Stimulated activated CD8-positive, alpha-beta memory T cell treated with anti-CD3 and anti-CD28 coated beads, Interleukin-12 subunit alpha, Interleukin-12 subunit beta, amount 100 ng/mL, for 4 hours (primary cell): Measurements from ENCODE around the gene WDR26.
"Not testable (repeated sequence)": the region's sequence is repeated elsewhere in the genome, so short reads cannot be mapped to it uniquely, and the experiment has no call there.

Experiments
- DNase-seq: peaks from one replicate; pipeline ENCODE4 v3.0.0-alpha.2; 2020; ENCODE audit warnings: low read depth

WDR26 gene

GRCh38 chr1:224349716-224350115, 84.9 kb downstream of the WDR26 start:
- DNase-seq: not testable (repeated sequence)

GRCh38 chr1:224348137-224348536, 86.5 kb downstream of the WDR26 start:
- DNase-seq: no peak

GRCh38 chr1:224343679-224344078, 90.9 kb downstream of the WDR26 start:
- DNase-seq: no peak

DNA sequence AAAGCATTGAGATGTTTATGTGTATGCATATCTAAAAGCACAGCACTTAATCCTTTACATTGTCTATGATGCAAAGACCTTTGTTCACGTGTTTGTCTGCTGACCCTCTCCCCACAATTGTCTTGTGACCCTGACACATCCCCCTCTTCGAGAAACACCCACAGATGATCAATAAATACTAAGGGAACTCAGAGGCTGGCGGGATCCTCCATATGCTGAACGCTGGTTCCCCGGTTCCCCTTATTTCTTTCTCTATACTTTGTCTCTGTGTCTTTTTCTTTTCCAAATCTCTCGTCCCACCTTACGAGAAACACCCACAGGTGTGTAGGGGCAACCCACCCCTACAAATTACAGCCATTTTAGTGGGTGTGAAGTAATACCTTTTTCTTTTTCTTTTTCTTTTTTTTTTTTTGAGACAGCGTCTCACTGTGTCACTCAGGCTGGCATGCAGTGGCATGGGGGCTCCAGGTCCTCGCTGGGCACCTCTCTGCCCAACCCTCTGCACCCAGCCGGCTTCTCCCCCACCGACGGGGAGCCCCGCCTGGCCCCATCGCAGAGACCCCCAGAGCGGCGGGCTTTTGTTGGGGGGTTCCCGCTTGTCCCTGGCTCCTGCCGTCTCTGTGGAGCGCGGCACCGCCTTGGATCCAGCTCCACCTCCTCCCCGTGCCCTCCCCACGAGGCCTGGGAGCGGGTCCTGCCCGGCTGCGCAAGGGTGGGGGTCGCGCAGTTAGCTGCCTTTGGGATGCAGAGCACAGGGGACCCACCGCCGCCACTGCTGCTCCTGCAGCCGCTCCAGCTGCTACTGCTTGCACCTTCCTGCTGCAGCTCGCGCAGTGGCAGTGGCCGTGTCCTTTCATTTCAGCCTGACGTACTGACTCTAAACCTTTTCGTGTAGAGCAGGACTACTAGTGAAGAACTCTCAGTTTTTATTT, 93.9 kb downstream of the WDR26 start:
- not testable (repeated sequence) for DNase-seq

DNA sequence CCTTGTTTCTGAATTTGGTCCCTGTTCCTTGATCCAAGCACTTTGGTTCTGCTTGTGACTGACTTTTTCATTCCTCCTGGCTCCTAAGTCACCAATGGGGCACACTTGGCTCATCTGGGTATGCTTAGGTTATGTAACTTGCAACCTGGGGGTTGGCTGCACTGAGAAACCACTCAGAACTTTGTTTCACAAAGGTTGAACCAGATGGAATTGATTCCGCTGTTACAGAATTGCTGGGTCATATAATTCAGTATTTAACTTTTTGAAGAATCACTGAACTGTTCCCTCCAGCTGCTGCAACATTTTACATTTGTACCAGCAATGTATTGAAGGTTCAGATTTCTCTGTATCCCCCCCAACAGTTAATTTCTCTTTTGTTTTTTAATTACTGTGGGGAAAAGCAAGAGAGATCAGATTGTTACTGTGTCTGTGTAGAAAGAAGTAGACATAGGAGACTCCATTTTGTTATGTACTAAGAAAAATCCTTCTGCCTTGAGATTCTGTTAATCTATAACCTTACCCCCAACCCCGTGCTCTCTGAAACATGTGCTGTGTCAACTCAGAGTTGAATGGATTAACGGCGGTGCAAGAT, 95.1 kb downstream of the WDR26 start:
- DNase-seq: no peak

DNA sequence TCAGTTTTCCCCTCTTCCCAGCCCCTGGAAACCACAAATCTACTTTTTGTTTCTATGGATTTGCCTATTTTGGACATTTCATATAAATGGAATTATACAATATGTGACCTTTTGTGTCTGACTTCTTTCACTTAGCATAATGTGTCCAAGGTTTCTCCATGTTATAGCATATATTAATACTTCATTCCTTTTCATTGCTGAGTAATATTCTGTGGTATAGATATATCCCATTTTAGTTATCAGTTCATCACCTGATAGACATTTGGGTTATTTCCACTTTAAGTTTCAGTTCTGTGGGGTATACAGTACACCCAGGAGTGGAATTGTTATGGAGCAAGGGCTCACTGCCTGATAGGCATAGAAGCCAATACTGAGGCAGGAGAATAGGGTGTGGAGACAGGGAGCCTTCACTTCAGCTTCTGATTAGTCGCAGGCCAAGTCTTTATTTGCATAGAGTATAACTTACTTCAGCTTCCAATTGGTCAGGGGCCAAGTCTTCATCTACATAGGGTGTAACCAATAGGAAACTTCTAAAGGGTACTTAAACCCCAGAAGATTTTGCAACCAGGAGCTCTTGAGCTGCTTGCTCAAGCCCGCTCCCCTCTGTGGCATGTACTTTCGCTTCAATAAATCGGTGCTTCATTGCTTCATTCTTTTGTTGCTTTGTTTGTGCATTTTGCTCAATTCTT, 96.3 kb downstream of the WDR26 start:
- no peak for DNase-seq
